HG03064 (cell line): ENCODE data around the gene PSKH1.
"Not testable (repeated sequence)": the region's sequence is repeated elsewhere in the genome, so short reads cannot be mapped to it uniquely, and the experiment has no call there.

ENCODE experiments used
- ATAC-seq: cut with Tn5 transposase; IDR thresholded peaks from one replicate; pipeline ENCODE4 v1.9.1; 2021; ENCODE audit warnings: low read depth; ENCODE audit not compliant: unreplicated experiment

The PSKH1 gene

GRCh38 chr16:67885545-67885944 is 7.5 kb upstream of the PSKH1 start:
- no peak for ATAC-seq

GRCh38 chr16:67885976-67886375 is 7.1 kb upstream of the PSKH1 start:
- no peak for ATAC-seq

- ATAC-seq, result no peak
These were observed 6.7 kb upstream of the PSKH1 start for GRCh38 chr16:67886387-67886786.

DNA sequence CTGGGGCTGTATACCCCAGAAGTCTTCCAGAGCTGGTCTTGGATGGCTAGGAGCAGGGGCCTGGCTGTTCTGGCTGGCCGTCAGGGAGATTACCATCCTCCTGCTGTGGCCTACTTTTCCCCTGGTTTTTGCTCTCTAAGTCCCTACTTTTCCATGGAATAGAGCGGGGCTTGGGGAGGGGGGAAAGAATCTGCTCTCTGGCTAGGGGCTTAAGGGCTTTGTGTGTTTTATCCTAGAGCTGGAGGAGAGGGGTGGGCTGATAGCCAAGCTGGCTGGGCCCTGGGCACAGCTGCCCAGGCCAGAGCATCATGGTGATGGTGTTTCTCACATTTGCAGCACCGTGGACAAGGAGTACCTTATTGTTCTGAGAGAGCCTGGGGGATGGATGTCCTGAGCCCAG is 4.7 kb upstream of the PSKH1 start:
- ATAC-seq, result no peak

DNA sequence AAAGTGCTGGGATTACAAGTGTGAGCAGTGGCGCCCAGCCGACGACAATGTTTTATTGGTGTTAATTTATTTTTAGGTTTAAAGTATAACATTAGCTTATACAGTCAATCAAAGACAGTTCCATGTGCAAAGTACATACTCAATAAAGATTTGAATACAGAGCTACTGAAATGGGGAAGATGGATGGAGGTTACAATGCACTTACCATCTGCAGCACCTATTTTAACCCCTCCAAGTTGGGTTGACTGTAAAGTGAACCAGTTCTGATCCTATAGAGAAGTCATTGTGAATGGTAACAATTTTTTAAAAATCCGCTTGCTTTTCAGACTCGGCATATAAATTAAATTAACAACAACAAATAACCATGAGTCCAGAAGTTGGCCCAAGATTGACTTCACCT is 679 bp upstream of the PSKH1 start:
- no peak for ATAC-seq

GRCh38 chr16:67893743-67894399 is 817 bp downstream of the PSKH1 start:
- no peak for ATAC-seq

DNA sequence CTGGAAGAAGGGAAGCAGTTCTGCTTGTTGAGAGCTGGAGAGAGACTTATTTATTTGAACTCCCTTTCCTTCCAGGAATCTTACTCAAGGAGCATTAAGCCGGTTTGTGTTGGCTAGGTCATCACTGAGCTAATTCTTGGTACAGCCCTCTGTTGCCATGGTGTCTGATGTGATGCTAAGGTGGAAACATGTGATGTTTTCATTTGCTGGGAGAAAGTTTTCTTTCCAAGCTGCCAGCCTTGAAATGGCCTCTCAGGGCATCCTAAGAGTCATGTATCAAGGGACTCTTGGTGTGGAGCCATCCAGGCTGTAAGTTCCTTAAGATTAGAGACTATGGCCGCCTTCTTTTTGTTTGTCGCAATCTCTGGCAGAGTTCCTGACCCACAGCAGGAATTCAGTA is 4.2 kb downstream of the PSKH1 start:
- ATAC-seq, result no peak

DNA sequence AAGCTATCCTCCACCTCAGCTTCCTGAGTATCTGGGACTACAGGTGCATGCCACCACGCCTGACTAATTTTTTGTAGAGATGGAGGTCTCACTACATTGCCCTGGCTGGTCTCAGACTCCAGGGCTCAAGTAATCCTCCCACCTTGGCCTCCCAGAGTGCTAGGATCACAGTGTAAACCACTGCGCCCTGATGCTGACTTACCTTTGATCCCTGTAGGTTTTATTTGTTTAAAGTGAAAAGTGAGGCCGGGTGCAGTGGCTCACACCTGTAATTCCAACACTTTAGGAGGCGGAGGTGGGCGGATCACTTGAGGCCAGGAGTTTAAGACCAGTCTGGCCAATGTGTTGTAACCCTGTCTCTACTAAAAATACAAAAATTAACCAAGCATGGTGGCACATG is 8.7 kb downstream of the PSKH1 start:
- no peak for ATAC-seq

GRCh38 chr16:67902831-67903230 is 9.8 kb downstream of the PSKH1 start:
- no peak for ATAC-seq

DNA sequence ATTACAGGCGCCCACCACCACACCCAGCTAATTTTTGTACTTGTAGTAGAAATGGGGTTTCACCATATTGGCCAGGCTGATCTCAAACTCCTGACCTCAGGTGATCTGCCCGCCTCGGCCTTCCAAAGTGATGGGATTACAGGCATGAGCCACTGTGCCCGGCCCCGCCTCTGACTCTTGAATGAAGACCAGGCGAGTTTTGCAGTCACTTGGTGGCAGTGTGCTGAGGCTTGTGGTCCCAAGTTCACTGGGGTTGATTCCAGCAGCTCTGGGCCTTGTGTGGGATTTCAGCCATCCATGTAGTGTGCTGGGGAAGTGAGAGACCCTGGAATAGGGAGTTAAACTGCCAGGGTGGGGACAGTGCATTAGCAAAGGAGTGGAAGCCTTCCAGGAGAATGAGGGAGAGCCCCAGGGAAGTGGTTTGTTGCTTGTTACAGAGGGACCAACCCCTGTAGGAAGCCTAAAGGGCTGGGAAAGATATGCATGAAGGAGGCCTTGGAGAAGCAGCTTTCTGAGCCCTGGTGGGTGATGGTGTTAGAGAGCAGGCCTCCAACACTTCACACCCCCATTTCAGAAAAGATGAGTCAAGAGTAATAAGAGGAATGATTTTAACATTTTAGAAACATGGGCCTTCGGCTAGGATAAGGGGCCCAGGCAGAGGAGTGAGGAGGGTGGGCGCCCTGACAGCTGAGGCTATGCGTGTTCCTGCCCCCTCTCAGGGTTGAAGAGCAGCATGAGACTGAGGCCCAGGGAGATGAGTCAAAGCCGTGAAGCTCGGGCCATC is 14.5 kb downstream of the PSKH1 start:
- ATAC-seq, result no peak

DNA sequence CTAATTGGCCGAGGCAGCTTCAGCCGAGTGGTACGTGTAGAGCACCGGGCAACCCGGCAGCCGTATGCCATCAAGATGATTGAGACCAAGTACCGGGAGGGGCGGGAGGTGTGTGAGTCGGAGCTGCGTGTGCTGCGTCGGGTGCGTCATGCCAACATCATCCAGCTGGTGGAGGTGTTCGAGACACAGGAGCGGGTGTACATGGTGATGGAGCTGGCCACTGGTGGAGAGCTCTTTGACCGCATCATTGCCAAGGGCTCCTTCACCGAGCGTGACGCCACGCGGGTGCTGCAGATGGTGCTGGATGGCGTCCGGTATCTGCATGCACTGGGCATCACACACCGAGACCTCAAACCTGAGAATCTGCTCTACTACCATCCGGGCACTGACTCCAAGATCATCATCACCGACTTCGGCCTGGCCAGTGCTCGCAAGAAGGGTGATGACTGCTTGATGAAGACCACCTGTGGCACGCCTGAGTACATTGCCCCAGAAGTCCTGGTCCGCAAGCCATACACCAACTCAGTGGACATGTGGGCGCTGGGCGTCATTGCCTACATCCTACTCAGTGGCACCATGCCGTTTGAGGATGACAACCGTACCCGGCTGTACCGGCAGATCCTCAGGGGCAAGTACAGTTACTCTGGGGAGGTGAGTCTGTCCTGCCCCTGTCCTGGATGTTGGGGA is 16.1 kb downstream of the PSKH1 start:
- ATAC-seq, result no peak

GRCh38 chr16:67910158-67910557 is 17.1 kb downstream of the PSKH1 start:
- ATAC-seq, result no peak

DNA sequence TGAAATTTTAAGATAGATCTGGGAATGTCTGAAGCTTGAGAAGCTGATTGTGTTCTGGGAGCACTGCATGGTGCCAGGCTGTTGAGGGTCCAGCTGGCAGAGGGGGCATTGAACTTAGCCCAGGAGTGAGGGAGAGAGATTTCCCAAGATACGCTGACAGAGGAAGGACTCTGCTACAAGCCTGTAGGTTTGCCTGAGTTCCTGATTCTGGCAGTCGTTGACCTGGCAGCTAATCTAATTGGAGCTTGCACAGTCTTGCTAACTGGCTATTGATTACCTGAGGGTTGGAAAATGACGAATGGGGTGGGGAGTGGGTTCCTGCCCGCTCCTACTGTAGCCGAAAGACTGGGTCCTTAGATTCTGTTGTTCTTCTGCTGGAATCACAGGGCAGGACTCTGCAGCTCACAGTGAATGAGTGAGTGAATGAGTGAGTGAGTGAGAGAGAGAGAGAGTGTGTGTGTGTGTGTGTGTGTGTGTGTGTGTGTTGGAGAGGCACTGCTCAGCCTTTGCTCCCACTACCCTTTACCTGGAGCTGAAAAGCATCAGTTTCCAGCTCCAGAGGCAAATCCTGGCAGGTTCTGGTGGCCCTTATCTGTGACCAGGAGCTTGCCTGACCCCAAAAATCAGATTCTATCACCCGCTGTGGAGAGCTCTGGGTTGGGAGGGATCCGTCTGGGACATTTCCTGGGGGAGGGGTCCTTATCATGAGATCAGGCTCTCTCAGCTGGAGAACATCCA is 21.9 kb downstream of the PSKH1 start:
- ATAC-seq, result no peak

DNA sequence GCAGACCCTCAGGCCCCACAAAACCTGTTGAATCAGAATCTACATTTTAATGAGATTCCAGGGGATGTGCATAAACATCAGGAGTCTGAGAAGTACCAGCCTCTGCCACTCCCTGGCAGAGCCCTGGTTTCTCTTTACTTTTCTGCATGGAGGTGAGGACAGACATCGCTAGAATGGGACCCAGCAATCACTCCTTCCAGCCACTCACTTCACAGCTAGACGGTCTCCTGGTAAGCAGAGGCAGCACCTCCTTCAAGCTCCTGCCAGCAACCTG is 22.4 kb downstream of the PSKH1 start:
- ATAC-seq, result not testable (repeated sequence)

DNA sequence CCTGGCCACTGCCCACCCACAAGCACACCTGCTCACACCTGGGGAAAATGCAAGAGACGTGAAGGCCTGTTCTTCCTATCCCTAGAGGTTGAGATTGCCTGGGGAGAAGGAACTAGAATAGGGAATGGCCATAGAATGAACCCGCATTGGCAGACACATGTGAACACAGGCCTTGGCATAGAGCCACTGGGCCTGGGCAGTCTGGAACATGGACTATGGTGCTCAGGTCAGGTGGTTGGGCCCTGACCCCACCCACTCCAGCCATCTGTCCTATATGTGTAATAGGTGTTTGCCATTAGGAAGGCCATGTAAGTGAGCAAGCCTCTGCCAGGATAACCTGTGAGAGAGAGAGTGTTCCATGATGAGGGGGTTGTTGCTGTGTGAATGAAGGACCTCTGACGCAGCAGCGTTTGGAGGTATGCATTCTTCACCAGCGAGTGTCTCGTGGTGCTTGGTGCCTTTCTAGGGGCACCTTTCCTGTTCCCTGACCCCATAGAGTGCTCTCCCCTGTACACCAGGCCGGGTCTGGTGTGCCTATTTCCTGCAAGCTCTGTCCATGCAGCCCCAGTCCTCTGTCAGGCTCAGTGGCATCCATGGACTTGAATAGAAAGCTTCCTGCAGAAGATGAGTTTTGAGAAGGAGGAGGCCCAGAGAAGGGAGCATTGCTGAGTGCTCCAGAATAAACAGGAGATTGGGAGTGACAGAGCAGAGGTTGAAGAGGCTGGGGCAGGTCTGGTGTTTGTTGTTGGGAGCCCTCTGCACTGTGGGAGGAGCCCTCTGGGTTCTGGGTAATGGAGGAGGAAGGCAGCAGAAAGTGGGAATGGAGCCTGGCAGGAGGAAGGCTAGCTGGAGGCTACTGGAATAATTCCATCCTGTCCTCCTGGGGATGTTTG is 23.0 kb downstream of the PSKH1 start:
- no peak for ATAC-seq

DNA sequence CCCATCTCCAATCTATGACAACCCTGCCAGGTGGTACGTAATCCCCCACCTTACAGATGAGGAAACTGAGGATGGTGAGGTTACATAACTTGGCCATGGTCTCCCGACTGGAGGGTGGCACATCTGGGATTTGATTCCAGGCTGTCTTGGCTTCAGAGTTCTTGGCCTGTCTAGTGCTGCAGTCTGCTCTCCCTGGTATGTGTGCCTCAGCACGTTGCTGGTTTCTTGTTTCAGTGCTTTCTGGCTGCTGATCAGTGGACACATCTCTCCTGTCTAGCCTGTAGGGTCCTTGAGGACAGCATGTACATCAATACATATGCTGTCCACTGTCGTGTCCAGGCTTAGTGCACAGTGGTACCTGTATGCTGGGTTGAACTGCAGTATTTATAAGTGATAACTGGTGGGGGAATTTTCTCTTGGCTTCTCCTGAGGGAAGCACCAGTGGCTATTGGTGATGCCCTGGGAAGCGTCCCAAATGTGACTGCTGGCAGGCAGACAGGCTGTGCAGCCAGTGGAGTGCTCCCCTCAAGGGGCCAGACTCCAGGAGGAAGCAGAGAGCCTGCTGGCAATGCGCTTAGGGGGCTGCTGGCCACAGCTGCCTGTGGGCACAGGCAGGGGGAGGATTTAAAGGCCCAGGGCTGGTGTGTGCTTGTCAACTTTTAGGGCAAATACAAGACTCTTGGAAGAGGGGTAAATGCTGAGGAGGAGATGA is 24.2 kb downstream of the PSKH1 start:
- no peak for ATAC-seq

GRCh38 chr16:67917852-67918236 is 24.8 kb downstream of the PSKH1 start:
- no peak for ATAC-seq

DNA sequence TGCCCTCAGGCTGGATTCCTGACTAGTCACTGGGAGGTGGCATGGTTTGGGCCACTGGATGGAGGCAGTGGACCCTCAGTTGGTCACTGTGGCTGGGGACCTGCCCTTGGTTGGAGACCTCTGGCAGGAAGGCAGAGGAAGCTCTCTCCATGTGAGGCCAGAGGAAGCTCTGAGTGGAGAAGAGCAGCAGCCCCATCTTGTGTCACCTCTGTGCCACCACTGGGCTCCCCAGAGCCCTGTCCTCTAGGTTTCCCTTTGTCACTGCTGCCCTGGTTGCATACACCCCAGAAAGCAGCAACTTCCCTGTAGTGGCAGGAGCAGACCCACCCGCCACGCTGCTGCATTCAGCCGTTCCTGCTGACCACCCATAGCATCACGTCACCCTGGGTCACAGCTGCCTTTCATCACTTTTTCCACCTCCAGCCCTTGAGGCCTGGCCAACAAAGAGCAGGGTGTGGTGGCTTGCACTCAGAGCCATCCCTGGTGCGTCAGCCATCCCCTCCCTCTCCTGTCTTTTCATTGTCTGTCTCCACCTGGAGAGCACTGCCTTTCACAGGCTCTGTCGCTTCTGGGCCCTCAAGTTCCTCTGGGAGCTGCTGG is 26.7 kb downstream of the PSKH1 start:
- ATAC-seq, result no peak

DNA sequence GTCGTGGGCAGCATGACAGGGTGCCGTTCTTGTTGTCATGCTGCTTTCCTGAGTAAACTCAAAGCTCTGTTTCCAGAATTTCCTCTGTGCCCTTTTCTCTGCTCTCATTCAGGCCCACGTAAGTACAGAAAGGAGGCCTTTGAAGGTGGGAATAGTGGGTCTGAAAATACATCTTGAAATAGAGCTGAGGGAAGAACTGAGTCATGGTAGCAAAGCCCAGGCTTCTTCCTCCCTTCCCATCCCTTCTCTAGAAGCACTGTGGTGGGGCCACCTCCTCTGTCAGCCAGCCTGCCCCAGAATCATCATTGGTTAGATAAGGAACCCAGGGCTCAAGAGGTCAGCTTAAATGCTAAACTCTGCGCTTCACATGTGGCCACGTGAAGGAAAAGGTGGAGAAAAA is 29.2 kb downstream of the PSKH1 start:
- ATAC-seq, result no peak
